ENCODE measurements around the gene LGALS4.

DNA sequence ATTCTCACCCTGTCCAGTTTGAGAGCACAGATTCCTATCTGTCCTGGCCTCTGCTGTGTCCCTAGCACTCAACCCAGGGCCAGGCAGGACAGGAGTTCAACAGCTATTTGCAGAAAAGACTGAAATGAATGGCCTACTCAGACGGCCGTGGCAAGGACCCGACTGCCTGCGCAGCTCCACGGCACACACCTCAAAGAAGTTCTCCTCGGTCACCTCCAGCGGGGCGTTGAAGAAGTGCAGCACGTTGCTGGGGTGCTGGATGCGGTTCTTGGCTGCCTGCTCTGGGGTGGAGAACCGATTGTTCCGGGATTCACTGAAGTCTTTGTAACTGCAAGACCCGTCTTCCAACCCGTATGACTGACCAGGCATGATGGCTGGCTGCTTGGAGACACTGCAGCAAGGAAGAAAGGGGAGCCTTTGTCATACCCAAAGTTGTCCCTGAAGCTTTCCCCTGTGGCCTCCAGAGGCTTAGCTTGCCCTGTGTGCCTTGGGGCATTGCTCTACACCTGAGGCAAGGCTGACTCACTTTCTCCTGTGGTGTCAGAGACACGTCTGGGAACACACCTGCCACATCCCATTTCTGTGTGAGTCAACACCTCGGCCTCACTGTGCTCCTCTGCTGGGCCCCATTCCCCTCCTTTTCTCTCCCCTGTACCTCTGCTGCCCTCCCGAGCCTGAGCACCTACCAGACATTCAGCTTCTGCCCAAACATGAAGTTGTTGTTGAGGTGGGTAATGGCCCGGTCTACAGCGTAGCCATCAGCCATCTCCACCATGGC lies 25.7 kb upstream of the LGALS4 start:
- no peak for TF ChIP-seq EZH2phosphoT487 (IDR thresholded peaks at IDR 0.05; ENCODE audit: insufficient read depth, low read depth)
- no peak for TF ChIP-seq EZH2 (IDR thresholded peaks at IDR 0.05; ENCODE audit: insufficient read depth, poor library complexity, severe bottlenecking)
